ENCODE results near the gene ETFA. TPM values are rescaled to one million over a fixed set of nuclear protein-coding genes. Genes with fewer than 3 reads are reported as not detected.

The ETFA gene
- polyA plus RNA-seq, 1 donor from 2014 or later = 107 TPM

- Mint-ChIP-seq H3K36me3 (peaks cover 2% of the 10 kb centered on the region), H3K9me3 (peaks cover 0 to 4% (median 0%) of the 10 kb centered on the region in 3 donors), H3K27ac (peak within 1 kb of the TSS; percentile 89 to 94 (median 93)), H3K4me1 (peaks cover 30 to 46% (median 37%) of the 10 kb centered on the region in 3 donors), H3K4me3 (peak within 1 kb of the TSS; percentile 84 to 92 (median 90)), H3K27me3 (peaks cover 52% of the 10 kb centered on the region)
Observed at GRCh38 chr15:76336254-76337058, 25.2 kb upstream of the ETFA start, which contains the start of gene ISL2. Gene ISL2 (plus strand): TSS chr15:76336773. CDS start chr15:76336884, 111 bp downstream.

DNA sequence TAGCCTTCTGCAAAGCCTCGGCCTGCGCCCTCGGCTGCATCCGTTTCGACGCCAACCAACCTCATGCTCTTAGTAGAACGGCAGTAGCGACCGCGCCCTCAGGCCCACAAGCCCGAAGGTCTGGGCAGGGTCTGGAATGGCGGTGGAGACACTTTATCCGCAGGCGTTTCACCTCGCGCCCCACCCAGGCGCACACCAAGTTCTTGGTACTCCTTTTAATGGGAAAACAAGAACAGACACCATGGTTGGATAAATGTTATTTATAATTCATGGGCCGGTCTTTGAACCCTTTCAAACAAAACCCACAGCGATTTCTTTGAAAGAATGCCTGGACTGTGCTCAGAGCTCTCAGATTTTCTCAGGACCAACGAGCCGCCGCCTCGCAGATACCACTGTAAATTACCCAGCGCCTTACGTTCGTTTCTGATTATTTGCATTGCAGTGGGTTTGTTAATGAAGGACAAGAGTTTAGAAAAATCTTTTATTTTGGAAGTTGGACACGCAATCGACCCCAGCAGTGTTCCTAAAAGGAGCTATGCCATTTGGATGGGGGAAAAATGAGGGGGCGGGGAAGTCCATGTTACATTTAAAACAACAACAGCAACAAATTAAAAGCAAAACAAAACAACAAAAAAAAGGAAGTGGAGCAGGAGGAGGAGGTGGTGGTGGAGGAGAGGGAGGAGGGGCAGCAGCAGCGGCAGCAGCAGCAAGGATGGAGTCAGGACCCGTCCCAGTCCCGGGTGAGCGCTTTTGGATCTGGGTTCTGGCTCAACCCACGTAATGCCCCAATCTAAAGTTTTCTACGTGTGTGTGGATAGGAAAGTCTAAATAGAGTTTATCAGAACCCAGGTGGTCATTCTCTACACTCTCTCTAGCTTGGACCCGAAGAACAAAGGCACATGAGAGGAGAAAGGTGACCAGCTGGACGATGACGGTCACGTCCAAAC, 24.3 kb upstream of the ETFA start:
- peaks cover 0 to 4% (median 0%) of the 10 kb centered on the region in 3 donors for H3K9me3 Mint-ChIP-seq
- peaks cover 2% of the 10 kb centered on the region for H3K36me3 Mint-ChIP-seq
- peak overlapping the region; percentile 84 to 92 (median 90) for H3K4me3 Mint-ChIP-seq
- peaks cover 46% of the 10 kb centered on the region for H3K27me3 Mint-ChIP-seq
- peak overlapping the region; percentile 76 to 94 (median 89) for H3K27ac Mint-ChIP-seq
- peaks cover 26 to 41% (median 33%) of the 10 kb centered on the region in 3 donors for H3K4me1 Mint-ChIP-seq

DNA sequence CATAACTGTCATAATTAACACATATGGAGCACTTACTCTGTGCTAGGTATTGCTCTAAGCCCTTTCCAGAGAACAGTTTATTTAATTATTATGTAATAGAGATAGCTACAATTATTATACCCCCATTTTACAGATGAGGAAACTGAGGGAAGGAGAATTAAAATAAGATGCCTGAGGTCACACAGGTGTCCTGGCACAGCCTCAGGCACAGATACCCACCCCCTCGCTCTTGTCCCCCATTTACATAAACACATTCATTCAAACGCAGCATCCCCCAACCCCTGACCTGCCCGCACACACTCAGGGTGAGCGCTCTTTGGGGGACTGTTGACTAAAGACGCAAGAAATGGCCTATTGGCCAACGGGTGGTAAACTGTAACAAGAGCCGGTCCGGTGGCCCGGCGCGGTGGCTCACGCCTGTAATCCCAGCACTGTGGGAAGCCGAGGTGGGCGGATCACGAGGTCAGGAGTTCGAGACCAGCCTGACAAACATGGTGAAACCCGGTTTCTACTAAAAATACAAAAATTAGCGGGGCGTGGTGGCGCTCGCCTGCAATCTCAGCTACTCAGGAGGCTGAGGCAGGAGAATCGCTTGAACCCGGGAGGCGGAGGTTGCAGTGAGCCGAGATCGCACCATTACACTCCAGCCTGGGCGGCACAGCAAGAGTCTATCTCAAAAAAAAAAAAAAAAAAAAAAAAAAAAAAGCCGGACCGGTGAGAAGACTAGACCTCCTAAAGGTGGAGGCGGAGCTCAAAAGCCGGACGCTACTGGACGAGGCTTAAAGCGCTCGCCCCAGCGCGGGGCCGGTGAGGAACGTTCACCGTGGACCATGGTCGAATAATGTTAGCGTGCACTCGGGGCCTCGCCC, 23.4 kb upstream of the ETFA start:
- Mint-ChIP-seq H3K4me1 (peaks cover 21 to 32% (median 26%) of the 10 kb centered on the region in 3 donors), H3K27me3 (peaks cover 44% of the 10 kb centered on the region), H3K27ac (peak overlapping the region; percentile 76 to 94 (median 89)), H3K9me3 (peaks cover 0 to 3% (median 0%) of the 10 kb centered on the region in 3 donors), H3K36me3 (no peaks in the 10 kb centered on the region), H3K4me3 (peak overlapping the region; percentile 40 to 92 (median 86))

GRCh38 chr15:76333720-76334437, 22.6 kb upstream of the ETFA start:
- peaks cover 20 to 26% (median 24%) of the 10 kb centered on the region in 3 donors for H3K4me1 Mint-ChIP-seq
- peaks cover 37% of the 10 kb centered on the region for H3K27me3 Mint-ChIP-seq
- H3K9me3 Mint-ChIP-seq = peaks cover 0 to 3% (median 0%) of the 10 kb centered on the region in 3 donors
- peaks cover 2% of the 10 kb centered on the region for H3K36me3 Mint-ChIP-seq
- peak overlapping the region in 3 of 4 donors; percentile 12 to 40 (median 22) for H3K4me3 Mint-ChIP-seq
- H3K27ac Mint-ChIP-seq = peak overlapping the region in 1 of 3 donors; percentile 94

GRCh38 chr15:76333309-76333708, 22.0 kb upstream of the ETFA start:
- Mint-ChIP-seq H3K27ac (no peak overlapping the region), H3K36me3 (peaks cover 2% of the 10 kb centered on the region), H3K4me3 (peak overlapping the region in 1 of 4 donors; percentile 22), H3K9me3 (no peaks in the 10 kb centered on the region), H3K4me1 (peaks cover 15 to 21% (median 19%) of the 10 kb centered on the region in 3 donors), H3K27me3 (peaks cover 31% of the 10 kb centered on the region)

DNA sequence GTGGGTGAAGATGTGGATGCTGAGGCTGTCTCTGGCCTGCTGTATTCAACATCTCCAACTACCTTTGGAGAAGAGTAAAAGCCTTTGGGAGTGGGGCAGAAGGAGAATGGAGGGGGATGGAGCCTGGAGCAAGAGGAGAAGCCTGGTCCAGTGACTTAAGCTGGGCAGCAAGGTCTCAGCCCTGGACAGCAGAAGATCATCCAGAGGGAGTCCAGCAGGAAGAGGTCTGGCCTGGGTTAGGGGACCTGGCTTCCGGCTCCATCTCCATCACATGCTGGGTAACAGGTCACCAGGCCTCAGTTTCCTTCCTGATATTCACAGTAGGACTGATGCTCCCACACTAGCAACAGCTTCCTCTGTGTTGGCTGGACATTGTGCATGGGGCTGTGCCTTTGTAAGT, 21.5 kb upstream of the ETFA start:
- Mint-ChIP-seq H3K36me3 (peaks cover 2% of the 10 kb centered on the region), H3K4me1 (peaks cover 15 to 21% (median 19%) of the 10 kb centered on the region in 3 donors), H3K27me3 (peaks cover 33% of the 10 kb centered on the region), H3K27ac (peak overlapping the region in 1 of 3 donors; percentile 66), H3K4me3 (no peak overlapping the region), H3K9me3 (no peaks in the 10 kb centered on the region)

DNA sequence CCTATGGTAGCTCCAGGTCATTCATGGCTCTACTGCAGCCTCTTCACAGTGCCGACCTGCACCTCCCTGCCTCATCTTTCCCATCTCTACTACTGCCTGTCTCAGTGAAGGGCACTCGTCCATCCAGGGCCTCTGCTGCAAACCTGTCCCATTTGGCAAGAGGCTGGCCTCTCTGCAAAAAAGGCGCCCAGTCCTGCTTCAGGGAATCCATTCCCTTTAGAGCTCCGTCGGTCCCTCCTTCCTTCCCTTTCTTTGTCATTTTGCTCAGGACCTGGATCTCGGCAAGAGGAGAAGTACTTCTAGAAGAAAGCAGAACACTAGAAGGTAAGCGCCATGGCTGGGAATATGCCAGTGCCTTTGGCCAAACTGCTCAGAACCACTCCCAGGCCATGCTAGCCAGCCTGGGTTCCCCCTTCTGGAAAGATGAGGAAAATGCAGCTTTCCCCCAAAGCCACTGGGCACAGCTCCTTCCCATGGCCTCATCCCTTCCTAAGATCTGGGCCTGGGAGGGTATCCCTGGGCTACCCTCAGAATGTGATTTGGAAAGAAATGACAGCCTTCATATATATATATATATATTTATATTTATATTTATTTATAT, 18.9 kb upstream of the ETFA start:
- Mint-ChIP-seq H3K9me3 (no peaks in the 10 kb centered on the region), H3K27ac (no peak overlapping the region), H3K4me3 (no peak overlapping the region), H3K4me1 (peaks cover 2 to 4% (median 4%) of the 10 kb centered on the region in 3 donors), H3K36me3 (peaks cover 2% of the 10 kb centered on the region), H3K27me3 (peaks cover 23% of the 10 kb centered on the region)

DNA sequence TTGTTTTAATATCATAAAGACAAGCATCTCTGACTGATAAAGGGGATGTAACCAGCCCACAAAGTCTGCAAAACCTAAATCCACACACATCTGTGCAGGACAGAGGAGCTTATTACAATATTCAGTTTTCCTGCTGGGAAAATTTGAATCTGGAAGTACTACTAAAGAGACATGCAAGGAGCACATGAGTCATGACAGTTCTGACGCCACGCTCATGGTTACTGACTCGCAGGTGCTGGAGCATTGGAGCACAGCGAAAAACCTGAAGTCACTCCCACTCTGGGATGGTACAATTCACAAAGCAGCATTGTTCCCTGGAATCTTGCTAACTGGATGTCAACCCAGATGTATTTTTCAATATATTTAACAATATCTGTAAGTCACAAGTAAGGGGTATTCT, 17.7 kb upstream of the ETFA start:
- Mint-ChIP-seq H3K9me3 (no peaks in the 10 kb centered on the region), H3K27me3 (peaks cover 21% of the 10 kb centered on the region), H3K36me3 (peaks cover 2% of the 10 kb centered on the region), H3K4me3 (no peak overlapping the region), H3K4me1 (peaks cover 0 to 2% (median 0%) of the 10 kb centered on the region in 3 donors), H3K27ac (no peak overlapping the region)

- peaks cover 0 to 2% (median 0%) of the 10 kb centered on the region in 3 donors for H3K4me1 Mint-ChIP-seq
- H3K27ac Mint-ChIP-seq = no peak overlapping the region
- H3K9me3 Mint-ChIP-seq = no peaks in the 10 kb centered on the region
- peaks cover 2% of the 10 kb centered on the region for H3K36me3 Mint-ChIP-seq
- peaks cover 26% of the 10 kb centered on the region for H3K27me3 Mint-ChIP-seq
- no peak overlapping the region for H3K4me3 Mint-ChIP-seq
Observed at GRCh38 chr15:76328106-76328696, 16.9 kb upstream of the ETFA start.

DNA sequence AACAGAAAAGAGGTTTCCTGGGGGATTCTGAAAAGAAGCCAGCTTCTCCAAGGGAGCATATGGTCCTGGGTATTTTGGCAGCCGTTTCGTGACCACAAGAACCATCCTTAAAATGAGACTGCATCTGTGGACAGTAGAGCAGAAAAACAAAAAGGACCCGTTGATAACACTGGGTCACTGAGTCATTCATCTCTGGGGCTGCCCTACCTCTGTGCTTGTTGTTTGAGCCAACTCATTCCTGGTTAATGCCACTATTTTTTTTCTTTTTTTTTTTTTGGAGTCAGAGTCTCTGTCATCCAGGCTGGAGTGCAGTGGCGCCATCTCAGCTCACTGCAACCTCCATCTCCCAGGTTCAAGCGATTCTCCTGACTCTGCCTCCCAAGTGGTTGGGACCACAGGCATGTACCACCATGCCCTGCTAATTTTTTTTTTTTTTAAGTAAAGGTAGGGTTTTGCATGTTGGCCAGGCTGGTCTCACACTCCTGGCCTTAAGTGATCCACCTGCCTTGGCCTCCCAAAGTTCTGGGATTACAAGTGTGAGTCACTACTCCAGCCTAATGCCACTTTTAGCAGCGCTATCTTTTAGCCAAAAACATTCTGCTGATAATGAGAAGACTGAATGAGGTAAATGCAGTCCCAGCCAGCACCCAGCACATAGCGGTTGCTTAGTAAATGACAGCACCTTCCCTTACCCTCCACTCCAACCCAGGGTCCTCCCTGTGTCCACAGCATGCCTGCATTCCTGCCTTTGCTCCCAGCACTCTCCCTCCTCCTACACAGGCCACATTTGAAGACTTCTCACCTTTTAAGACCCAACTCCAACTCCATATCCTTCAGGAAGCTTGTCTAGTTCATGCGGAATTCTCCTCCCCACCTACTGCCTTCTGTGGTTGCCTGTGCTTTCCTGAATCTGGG, 16.2 kb upstream of the ETFA start:
- Mint-ChIP-seq H3K36me3 (peaks cover 2% of the 10 kb centered on the region), H3K27ac (peak overlapping the region in 1 of 3 donors; percentile 16), H3K4me3 (no peak overlapping the region), H3K27me3 (peaks cover 31% of the 10 kb centered on the region), H3K9me3 (no peaks in the 10 kb centered on the region), H3K4me1 (no peaks in the 10 kb centered on the region)

DNA sequence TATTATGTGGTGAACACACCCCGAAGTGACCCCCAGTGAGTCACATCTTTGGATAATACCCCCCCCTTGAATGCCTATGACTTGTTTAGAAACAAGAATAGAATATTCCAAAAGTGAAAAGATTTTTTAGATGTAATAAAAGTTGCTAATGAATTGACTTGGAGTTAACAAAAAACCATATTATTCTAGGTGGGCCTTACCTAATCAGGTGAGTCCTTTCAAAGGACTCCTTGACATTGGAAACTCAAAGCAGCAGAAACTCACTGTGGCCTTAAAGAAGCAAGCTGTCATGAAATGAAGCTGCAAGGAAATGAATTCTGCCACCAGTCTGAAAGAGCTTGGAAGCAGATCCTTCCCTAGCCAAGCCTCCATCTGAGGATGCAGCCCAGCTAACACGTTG, 14.4 kb upstream of the ETFA start:
- no peak overlapping the region for H3K27ac Mint-ChIP-seq
- no peaks in the 10 kb centered on the region for H3K4me1 Mint-ChIP-seq
- no peaks in the 10 kb centered on the region for H3K9me3 Mint-ChIP-seq
- H3K27me3 Mint-ChIP-seq = peaks cover 33% of the 10 kb centered on the region
- no peak overlapping the region for H3K4me3 Mint-ChIP-seq
- H3K36me3 Mint-ChIP-seq = peaks cover 2% of the 10 kb centered on the region

- Mint-ChIP-seq H3K27ac (no peak overlapping the region), H3K36me3 (no peaks in the 10 kb centered on the region), H3K27me3 (peaks cover 34% of the 10 kb centered on the region), H3K4me3 (no peak overlapping the region), H3K4me1 (no peaks in the 10 kb centered on the region), H3K9me3 (no peaks in the 10 kb centered on the region)
Observed at GRCh38 chr15:76324066-76324465, 12.8 kb upstream of the ETFA start.

All from IgD-negative memory B cell (primary cell).